Upper lobe of left lung (tissue), 6 donors: ENCODE measurements around the gene HS3ST2. TPM values are rescaled to one million over a fixed set of nuclear protein-coding genes. Genes with fewer than 3 reads are reported as not detected.

ENCODE experiments used
- ATAC-seq, 2 donors: fragments of 200-7000 bp; cut with Tn5 transposase; one replicate each; pipeline ENCODE4 v1.9.1; 2022; ENCODE audit warnings: mild to moderate bottlenecking in 2 of 2, moderate library complexity in 2 of 2; ENCODE audit not compliant: low FRiP score in 2 of 2
- DNase-seq, 2 donors: peaks; one replicate each; pipeline ENCODE4 v3.0.0-alpha.2; 2019 to 2020
- H3K27ac ChIP-seq, 4 donors: fragments of 200-600 bp; sonication (generic); one replicate each; pipeline ENCODE4 v1.5.1; 2016 to 2019
- H3K27me3 ChIP-seq, 4 donors: fragments of 200-600 bp; sonication (generic); one replicate each; pipeline ENCODE4 v1.5.1; 2017 to 2019
- H3K36me3 ChIP-seq, 4 donors: fragments of 200-600 bp; sonication (generic); one replicate each; pipeline ENCODE4 v1.5.1; 2016 to 2019
- H3K4me1 ChIP-seq, 4 donors: fragments of 200-600 bp; sonication (generic); one replicate each; pipeline ENCODE4 v1.5.1; 2018 to 2019
- H3K4me3 ChIP-seq, 4 donors: fragments of 200-600 bp; sonication (generic); one replicate each; pipeline ENCODE4 v1.5.1; 2017 to 2019; ENCODE audit warnings: mild to moderate bottlenecking in 2 of 4, moderate library complexity in 1 of 4
- H3K9me3 ChIP-seq, 4 donors: fragments of 200-600 bp; sonication (generic); one replicate each; pipeline ENCODE4 v1.5.1; 2018 to 2019
- CTCF ChIP-seq, 6 experiments: fragments of 450-650 bp in 4 of 6; fragments of 200-600 bp in 2 of 6; sonication (generic) in 2 of 6; IDR thresholded peaks; one replicate each; pipeline ENCODE4 v1.5.1; 2016 to 2019; ENCODE audit warnings: antibody characterized with exemption in 6 of 6
- EP300 ChIP-seq, 4 donors: sonication (generic); formaldehyde crosslinking; IDR thresholded peaks; one replicate each; pipeline ENCODE4 v1.5.1; 2017; ENCODE audit warnings: antibody characterized with exemption in 4 of 4, control low read depth in 2 of 4
- POLR2A ChIP-seq, 4 donors: fragments of 450-650 bp; IDR thresholded peaks; one replicate each; pipeline ENCODE4 v1.5.1; 2016 to 2017; ENCODE audit warnings: antibody characterized with exemption in 4 of 4, mild to moderate bottlenecking in 2 of 4
- POLR2AphosphoS5 ChIP-seq, 2 donors: sonication (generic); formaldehyde crosslinking; IDR thresholded peaks; one replicate each; pipeline ENCODE4 v1.5.1; 2017; ENCODE audit warnings: antibody characterized with exemption in 2 of 2
- WGBS, 2 donors: methylation state at CpG; one replicate each; pipeline ENCODE4 v1.1.5; 2017 to 2018; 5-methylcytosine and 5-hydroxymethylcytosine counted together
- total RNA-seq, 6 donors: library from RNA; depleted of rRNA in 4 of 6; stranded (reverse); fragments of >200 nt in 4 of 6; gene quantifications; one replicate each; pipeline versions ENCODE4 v1.1.0 to v1.2.1, GENCODE V29; 2016 to 2021
- donor health status: DM: no; HTN: no; CAD: no; lungs with moderate emphysema.
- donor health status: DM: no; HTN: yes; CAD: no; lungs with severe emphysema.

Gene HS3ST2
- total RNA-seq, 6 donors from 2014 or later = 2.8 to 18.9 (median 5.6) TPM

GRCh38 chr16:22786284-22786683, 27.7 kb upstream of the HS3ST2 start:
- Histone ChIP-seq H3K27ac (no peak overlapping the region), H3K36me3 (no peaks in the 10 kb centered on the region), H3K27me3 (no peaks in the 10 kb centered on the region), H3K4me3 (no peak overlapping the region), H3K9me3 (no peaks in the 10 kb centered on the region), H3K4me1 (no peaks in the 10 kb centered on the region)
- DNase-seq (no peak), ATAC-seq (no peak)
- WGBS, 2 donors = 94 to 100% methylated on average over 2 of the region's 2 CpGs
- no peak for TF ChIP-seq CTCF (IDR thresholded peaks at IDR 0.05)
- no peak for TF ChIP-seq EP300 (IDR thresholded peaks at IDR 0.05)
- no peak for TF ChIP-seq POLR2A (IDR thresholded peaks at IDR 0.05)
- TF ChIP-seq POLR2AphosphoS5 (IDR thresholded peaks at IDR 0.05) = no peak

DNA sequence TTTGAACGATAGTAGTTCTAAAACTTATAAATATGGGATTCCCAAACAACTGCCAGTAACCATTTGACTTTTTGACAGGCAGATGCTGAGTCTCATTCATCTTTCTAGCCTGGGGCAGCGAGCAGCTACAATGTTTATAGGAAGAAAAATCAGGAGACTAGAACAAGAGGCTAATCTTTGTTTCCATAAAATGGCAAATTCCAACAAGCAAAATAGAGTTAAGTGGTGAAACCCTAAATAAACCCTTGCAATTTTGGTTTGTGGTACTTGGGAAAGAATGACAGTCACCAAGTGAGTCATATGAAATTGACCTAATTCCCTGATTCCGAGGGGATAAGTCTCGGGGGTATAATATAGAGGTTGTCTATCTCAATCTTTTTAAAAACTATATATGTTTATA, 27.3 kb upstream of the HS3ST2 start:
- DNase-seq (no peak), ATAC-seq (no peak)
- no peaks in the 10 kb centered on the region for H3K36me3 ChIP-seq
- no peak overlapping the region for H3K27ac ChIP-seq
- no peak overlapping the region for H3K4me3 ChIP-seq
- TF ChIP-seq POLR2A (IDR thresholded peaks at IDR 0.05) (no peak), POLR2AphosphoS5 (IDR thresholded peaks at IDR 0.05) (no peak), CTCF (IDR thresholded peaks at IDR 0.05) (no peak), EP300 (IDR thresholded peaks at IDR 0.05) (no peak)
- H3K27me3 ChIP-seq = no peaks in the 10 kb centered on the region
- 81 to 83% methylated on average over 4 of the region's 4 CpGs for WGBS, 2 donors
- no peaks in the 10 kb centered on the region for H3K9me3 ChIP-seq
- no peaks in the 10 kb centered on the region for H3K4me1 ChIP-seq

DNA sequence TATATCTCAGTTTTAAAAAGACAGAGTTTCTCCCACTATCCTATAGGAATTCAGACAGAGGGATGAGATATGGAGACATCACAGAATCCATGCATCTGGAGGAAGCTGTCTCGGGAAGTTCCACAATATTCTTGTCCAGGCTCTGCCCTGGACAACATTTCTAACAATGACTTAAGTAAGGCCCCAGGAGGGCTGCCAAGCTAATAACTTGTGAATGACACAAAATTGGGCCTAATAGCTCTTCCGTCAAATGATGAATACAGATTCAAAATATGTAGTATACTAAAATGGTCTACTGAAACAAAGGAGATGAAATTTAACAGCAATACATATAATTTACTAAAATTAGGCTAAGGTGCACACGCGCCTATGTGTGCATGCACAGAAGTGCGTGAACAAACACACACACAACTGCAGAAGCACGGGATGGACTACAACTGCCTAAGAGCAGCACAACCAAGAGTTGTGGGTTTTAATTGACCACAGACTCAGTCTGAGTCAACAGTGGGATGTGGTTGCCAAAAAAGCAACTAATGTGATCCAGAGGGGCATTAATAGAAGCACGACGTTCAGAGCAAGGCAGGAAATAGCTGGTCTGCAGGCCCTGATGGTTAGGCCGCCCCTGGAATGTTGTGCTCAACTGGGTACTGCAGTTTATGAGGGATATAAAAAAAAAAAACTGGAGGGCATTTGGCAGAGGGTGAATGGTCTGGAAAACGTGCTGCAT, 26.3 kb upstream of the HS3ST2 start:
- TF ChIP-seq POLR2AphosphoS5 (IDR thresholded peaks at IDR 0.05) = no peak
- no peak for TF ChIP-seq POLR2A (IDR thresholded peaks at IDR 0.05)
- no peak for TF ChIP-seq CTCF (IDR thresholded peaks at IDR 0.05)
- no peak for TF ChIP-seq EP300 (IDR thresholded peaks at IDR 0.05)
- no peaks in the 10 kb centered on the region for H3K4me1 ChIP-seq
- no peaks in the 10 kb centered on the region for H3K27me3 ChIP-seq
- 52 to 59% methylated on average over 10 of the region's 10 CpGs for WGBS, 2 donors
- no peak overlapping the region for H3K4me3 ChIP-seq
- H3K9me3 ChIP-seq = no peaks in the 10 kb centered on the region
- no peaks in the 10 kb centered on the region for H3K36me3 ChIP-seq
- peak in 1 of 2 donors; percentile 47 for ATAC-seq
- no peak for DNase-seq
- H3K27ac ChIP-seq = no peak overlapping the region

DNA sequence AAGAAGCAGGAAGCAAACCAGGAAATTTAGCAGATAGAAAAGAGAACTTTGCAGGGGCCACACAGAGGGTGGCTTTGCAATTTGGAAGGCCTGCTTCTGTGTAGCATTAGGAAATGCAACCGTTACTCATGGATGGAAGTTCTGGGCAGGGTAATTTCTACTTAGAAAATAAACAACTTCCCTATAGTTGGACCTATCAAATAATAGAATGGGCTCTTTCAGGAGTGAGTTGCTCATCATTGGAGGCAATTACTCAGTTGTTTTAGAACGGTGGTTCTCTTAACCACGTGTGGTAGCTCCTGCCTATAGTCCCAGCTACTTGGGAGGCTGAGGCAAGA, 25.8 kb upstream of the HS3ST2 start:
- peak in 1 of 2 donors; percentile 6 for ATAC-seq
- H3K4me1 ChIP-seq = no peaks in the 10 kb centered on the region
- TF ChIP-seq CTCF (IDR thresholded peaks at IDR 0.05) = no peak
- TF ChIP-seq POLR2A (IDR thresholded peaks at IDR 0.05) = no peak
- TF ChIP-seq EP300 (IDR thresholded peaks at IDR 0.05) = no peak
- TF ChIP-seq POLR2AphosphoS5 (IDR thresholded peaks at IDR 0.05) = no peak
- H3K36me3 ChIP-seq = no peaks in the 10 kb centered on the region
- H3K4me3 ChIP-seq = no peak overlapping the region
- H3K27ac ChIP-seq = no peak overlapping the region
- 36 to 50% methylated on average over 3 of the region's 3 CpGs for WGBS, 2 donors
- no peaks in the 10 kb centered on the region for H3K27me3 ChIP-seq
- H3K9me3 ChIP-seq = no peaks in the 10 kb centered on the region
- DNase-seq = no peak
